ENCODE measurements around the gene PRKCE.
"Not testable (repeated sequence)": the region's sequence is repeated elsewhere in the genome, so short reads cannot be mapped to it uniquely, and the experiment has no call there.

Gene PRKCE

DNA sequence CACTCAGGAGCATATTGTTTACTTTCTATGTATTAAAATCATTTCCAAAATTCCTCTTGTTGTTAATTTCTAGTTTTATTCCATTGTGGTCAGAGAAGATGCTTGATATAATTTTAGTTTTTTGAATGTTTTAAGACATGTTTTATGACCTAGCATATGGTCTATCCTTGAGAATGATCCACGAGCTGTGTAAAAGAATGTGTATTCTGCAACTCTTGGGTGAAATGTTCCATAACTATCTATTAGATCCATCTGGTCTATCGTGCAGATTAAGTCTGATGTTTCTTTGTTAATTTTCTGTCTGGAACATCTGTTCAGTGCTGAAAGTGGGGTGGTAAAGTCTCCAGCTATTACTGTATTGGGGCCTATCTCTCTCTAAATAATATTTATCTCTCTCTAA, 562.4 kb downstream of the PRKCE start:
- Histone ChIP-seq H2AFZ (ENCODE audit: low read depth, low read length) (no peak overlapping the region), H3K18ac (ENCODE audit: low read depth in 1 of 2, low read length in 2 of 2) (no peak overlapping the region), H2BK120ac (ENCODE audit: low read depth, low read length) (no peak overlapping the region), H3K79me1 (replicated peaks; ENCODE audit: low read length, poor library complexity, severe bottlenecking) (no peaks in the 10 kb centered on the region), H3K4ac (ENCODE audit: low read depth in 1 of 2, low read length in 2 of 2) (no peak overlapping the region), H2AK5ac (ENCODE audit: low read length, severe bottlenecking) (no peak overlapping the region), H4K91ac (ENCODE audit: low read length) (no peak overlapping the region), H3K9ac (ENCODE audit: low read length) (no peak overlapping the region), H2BK5ac (ENCODE audit: low read depth, low read length, poor library complexity, severe bottlenecking) (no peak overlapping the region), H3K9me3 (ENCODE audit: control insufficient read depth, low read length) (peaks cover 13% of the 10 kb centered on the region), H3K23ac (ENCODE audit: low read length in 2 of 2) (no peak overlapping the region), H3K36me3 (ENCODE audit: control insufficient read depth in 1 of 2, insufficient read depth in 2 of 2, low read depth in 1 of 2, low read length in 2 of 2) (no peaks in the 10 kb centered on the region), H3K27me3 (ENCODE audit: control insufficient read depth in 1 of 2, insufficient read depth in 1 of 2, low read length in 2 of 2) (no peaks in the 10 kb centered on the region), H4K8ac (ENCODE audit: low read length) (no peak overlapping the region), H3K4me2 (ENCODE audit: low read length, poor library complexity, severe bottlenecking) (no peak overlapping the region), H2BK15ac (ENCODE audit: low read depth, poor library complexity, severe bottlenecking) (no peak overlapping the region), H3K4me3 (ENCODE audit: insufficient read depth in 1 of 2, low read depth in 1 of 2, low read length in 2 of 2) (no peak overlapping the region), H3K27ac (ENCODE audit: low read length, poor library complexity, severe bottlenecking) (no peak overlapping the region), H3K4me1 (ENCODE audit: control insufficient read depth, insufficient read depth, low read depth, low read length) (no peaks in the 10 kb centered on the region), H2BK12ac (ENCODE audit: low read length in 2 of 2) (no peak overlapping the region), H3K14ac (ENCODE audit: low read length in 2 of 2) (no peak overlapping the region)
- 90% methylated on average over 1 of the region's 2 CpGs for WGBS
- no peak for DNase-seq

DNA sequence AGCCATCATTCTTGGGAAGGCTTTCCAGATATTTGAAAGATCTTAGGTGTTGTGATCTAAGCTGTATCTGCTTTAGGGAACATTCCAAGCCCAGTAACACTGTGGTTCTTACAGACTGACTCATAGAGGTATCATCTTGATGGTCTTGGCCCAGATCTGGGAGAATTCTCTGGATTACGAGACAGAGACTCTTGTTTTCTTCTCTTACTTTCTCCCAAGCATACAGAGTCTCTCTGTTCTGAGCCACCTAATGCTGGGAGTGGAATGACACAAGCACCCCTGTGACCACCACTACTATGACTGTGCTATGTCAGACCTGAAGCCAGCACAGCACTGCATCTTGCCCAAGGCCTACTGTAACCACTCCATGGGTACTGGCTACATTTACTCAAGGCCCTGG, 564.7 kb downstream of the PRKCE start:
- Histone ChIP-seq H3K9ac (ENCODE audit: low read length) (no peak overlapping the region), H3K4ac (ENCODE audit: low read depth in 1 of 2, low read length in 2 of 2) (no peak overlapping the region), H3K18ac (ENCODE audit: low read depth in 1 of 2, low read length in 2 of 2) (no peak overlapping the region), H2BK15ac (ENCODE audit: low read depth, poor library complexity, severe bottlenecking) (no peak overlapping the region), H2BK5ac (ENCODE audit: low read depth, low read length, poor library complexity, severe bottlenecking) (no peak overlapping the region), H2BK12ac (ENCODE audit: low read length in 2 of 2) (no peak overlapping the region), H3K23ac (ENCODE audit: low read length in 2 of 2) (no peak overlapping the region), H2AK5ac (ENCODE audit: low read length, severe bottlenecking) (no peak overlapping the region), H3K4me2 (ENCODE audit: low read length, poor library complexity, severe bottlenecking) (no peak overlapping the region), H2AFZ (ENCODE audit: low read depth, low read length) (no peak overlapping the region), H3K27ac (ENCODE audit: low read length, poor library complexity, severe bottlenecking) (no peak overlapping the region), H3K4me3 (ENCODE audit: insufficient read depth in 1 of 2, low read depth in 1 of 2, low read length in 2 of 2) (no peak overlapping the region), H3K79me1 (replicated peaks; ENCODE audit: low read length, poor library complexity, severe bottlenecking) (no peaks in the 10 kb centered on the region), H3K14ac (ENCODE audit: low read length in 2 of 2) (peak overlapping the region in 1 of 2 experiments; percentile 38), H3K36me3 (ENCODE audit: control insufficient read depth in 1 of 2, insufficient read depth in 2 of 2, low read depth in 1 of 2, low read length in 2 of 2) (no peaks in the 10 kb centered on the region), H3K4me1 (ENCODE audit: control insufficient read depth, insufficient read depth, low read depth, low read length) (no peaks in the 10 kb centered on the region), H4K8ac (ENCODE audit: low read length) (no peak overlapping the region), H3K27me3 (ENCODE audit: control insufficient read depth in 1 of 2, insufficient read depth in 1 of 2, low read length in 2 of 2) (no peaks in the 10 kb centered on the region), H2BK120ac (ENCODE audit: low read depth, low read length) (no peak overlapping the region), H4K91ac (ENCODE audit: low read length) (no peak overlapping the region), H3K9me3 (ENCODE audit: control insufficient read depth, low read length) (peaks cover 8% of the 10 kb centered on the region)
- peak; percentile 33 for DNase-seq
- 82% methylated on average over 1 of the region's 1 CpG for whole genome bisulfite sequencing

DNA sequence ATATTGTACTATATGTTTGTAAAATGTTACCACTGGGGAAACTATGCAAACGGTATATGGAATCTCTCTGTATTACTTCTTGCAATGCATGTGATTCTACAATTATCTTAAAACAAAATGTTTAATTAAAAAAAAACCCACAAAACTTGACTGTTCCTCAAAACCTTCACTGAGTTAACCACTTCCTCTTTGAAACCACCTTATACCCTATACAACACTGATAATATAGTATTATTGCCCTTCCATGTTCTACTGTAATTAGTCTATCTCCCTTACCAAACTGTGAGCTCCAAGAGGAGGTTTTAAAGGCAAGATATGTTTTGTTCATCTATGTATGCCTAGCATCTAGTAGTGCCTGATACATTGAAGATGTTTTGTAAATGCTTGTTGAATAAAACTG, 572.0 kb downstream of the PRKCE start:
- not testable (repeated sequence) for H4K91ac ChIP-seq (ENCODE audit: low read length); H3K79me1 ChIP-seq (replicated peaks; ENCODE audit: low read length, poor library complexity, severe bottlenecking); H3K4ac ChIP-seq (ENCODE audit: low read depth in 1 of 2, low read length in 2 of 2); H3K27ac ChIP-seq (ENCODE audit: low read length, poor library complexity, severe bottlenecking); H3K4me3 ChIP-seq (ENCODE audit: insufficient read depth in 1 of 2, low read depth in 1 of 2, low read length in 2 of 2); DNase-seq; H2BK12ac ChIP-seq (ENCODE audit: low read length in 2 of 2); H3K4me2 ChIP-seq (ENCODE audit: low read length, poor library complexity, severe bottlenecking); H3K9me3 ChIP-seq (ENCODE audit: control insufficient read depth, low read length); H3K14ac ChIP-seq (ENCODE audit: low read length in 2 of 2); H2BK120ac ChIP-seq (ENCODE audit: low read depth, low read length); H4K8ac ChIP-seq (ENCODE audit: low read length); H2BK5ac ChIP-seq (ENCODE audit: low read depth, low read length, poor library complexity, severe bottlenecking); H3K36me3 ChIP-seq (ENCODE audit: control insufficient read depth in 1 of 2, insufficient read depth in 2 of 2, low read depth in 1 of 2, low read length in 2 of 2); H3K23ac ChIP-seq (ENCODE audit: low read length in 2 of 2); H3K27me3 ChIP-seq (ENCODE audit: control insufficient read depth in 1 of 2, insufficient read depth in 1 of 2, low read length in 2 of 2); H3K9ac ChIP-seq (ENCODE audit: low read length); H2AFZ ChIP-seq (ENCODE audit: low read depth, low read length); H2BK15ac ChIP-seq (ENCODE audit: low read depth, poor library complexity, severe bottlenecking); H3K4me1 ChIP-seq (ENCODE audit: control insufficient read depth, insufficient read depth, low read depth, low read length); H2AK5ac ChIP-seq (ENCODE audit: low read length, severe bottlenecking); H3K18ac ChIP-seq (ENCODE audit: low read depth in 1 of 2, low read length in 2 of 2)
- no CpG with 5 or more reads among the region's 1 CpG for WGBS

DNA sequence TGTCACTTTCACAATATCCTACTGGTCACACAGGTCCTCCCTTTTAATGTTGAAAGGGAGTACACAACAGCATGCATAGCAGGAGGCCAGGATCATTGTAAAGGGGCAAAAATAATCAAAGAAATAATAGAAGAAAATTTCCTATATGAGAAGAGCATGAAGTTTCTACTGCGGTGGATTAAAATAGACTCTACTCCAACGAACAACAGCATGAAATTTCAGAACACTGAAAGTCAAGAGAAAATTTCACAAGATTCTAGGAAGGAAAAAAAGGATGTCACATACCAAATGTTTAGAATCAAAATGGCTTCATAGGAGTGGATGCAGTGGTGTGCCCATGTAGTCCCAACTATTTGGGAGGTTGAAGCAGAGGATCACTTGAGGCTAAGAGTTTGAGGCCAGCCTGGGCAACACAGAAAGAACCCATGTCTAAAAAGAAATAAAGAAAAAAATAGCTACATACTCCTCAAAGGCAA, 573.7 kb downstream of the PRKCE start:
- Histone ChIP-seq H3K4me2 (ENCODE audit: low read length, poor library complexity, severe bottlenecking) (no peak overlapping the region), H2BK120ac (ENCODE audit: low read depth, low read length) (no peak overlapping the region), H3K79me1 (replicated peaks; ENCODE audit: low read length, poor library complexity, severe bottlenecking) (no peaks in the 10 kb centered on the region), H2BK15ac (ENCODE audit: low read depth, poor library complexity, severe bottlenecking) (no peak overlapping the region), H3K9me3 (ENCODE audit: control insufficient read depth, low read length) (no peaks in the 10 kb centered on the region), H4K91ac (ENCODE audit: low read length) (no peak overlapping the region), H3K23ac (ENCODE audit: low read length in 2 of 2) (no peak overlapping the region), H3K18ac (ENCODE audit: low read depth in 1 of 2, low read length in 2 of 2) (peak overlapping the region in 1 of 2 experiments; percentile 61), H3K4me3 (ENCODE audit: insufficient read depth in 1 of 2, low read depth in 1 of 2, low read length in 2 of 2) (no peak overlapping the region), H3K4me1 (ENCODE audit: control insufficient read depth, insufficient read depth, low read depth, low read length) (peaks cover 13% of the 10 kb centered on the region), H3K4ac (ENCODE audit: low read depth in 1 of 2, low read length in 2 of 2) (no peak overlapping the region), H3K27ac (ENCODE audit: low read length, poor library complexity, severe bottlenecking) (peak overlapping the region; percentile 58), H3K36me3 (ENCODE audit: control insufficient read depth in 1 of 2, insufficient read depth in 2 of 2, low read depth in 1 of 2, low read length in 2 of 2) (no peaks in the 10 kb centered on the region), H2BK5ac (ENCODE audit: low read depth, low read length, poor library complexity, severe bottlenecking) (no peak overlapping the region), H2AFZ (ENCODE audit: low read depth, low read length) (no peak overlapping the region), H3K9ac (ENCODE audit: low read length) (peak overlapping the region; percentile 84), H2AK5ac (ENCODE audit: low read length, severe bottlenecking) (no peak overlapping the region), H2BK12ac (ENCODE audit: low read length in 2 of 2) (no peak overlapping the region), H4K8ac (ENCODE audit: low read length) (no peak overlapping the region), H3K14ac (ENCODE audit: low read length in 2 of 2) (no peak overlapping the region), H3K27me3 (ENCODE audit: control insufficient read depth in 1 of 2, insufficient read depth in 1 of 2, low read length in 2 of 2) (no peaks in the 10 kb centered on the region)
- WGBS, result no CpG with 5 or more reads among the region's 2 CpGs
- DNase-seq, result no peak

Data from mesenchymal stem cell (in vitro differentiated cells and primary cell).